Measurements from ENCODE around the gene SEZ6. TPM values are rescaled to one million over a fixed set of nuclear protein-coding genes. Genes with fewer than 3 reads are reported as not detected.

Gene SEZ6
- total and polyA plus RNA-seq, 4 donors, result not detected

GRCh38 chr17:28999206-28999605 is 6.6 kb downstream of the SEZ6 start:
- no peak overlapping the region for H3K27ac ChIP-seq (ENCODE audit: low read depth in 1 of 2, low read length in 2 of 2)
- WGBS, 2 donors, result 33 to 47% methylated on average over 5 of the region's 5 CpGs
- no peak overlapping the region for H3K4me3 ChIP-seq (ENCODE audit: low read length in 2 of 2)
- H3K36me3 ChIP-seq (ENCODE audit: control insufficient read depth in 1 of 2, insufficient read depth in 2 of 2, low read length in 1 of 2), result no peaks in the 10 kb centered on the region
- H3K9me3 ChIP-seq (ENCODE audit: control insufficient read depth, low read length), result no peaks in the 10 kb centered on the region
- no peaks in the 10 kb centered on the region for H3K27me3 ChIP-seq (ENCODE audit: control insufficient read depth in 1 of 2, insufficient read depth in 2 of 2, low read length in 1 of 2)
- no peaks in the 10 kb centered on the region for H3K4me1 ChIP-seq (ENCODE audit: control insufficient read depth in 1 of 2, insufficient read depth in 2 of 2, low read length in 2 of 2)
- ATAC-seq (ENCODE audit: low FRiP score), result no peak
- intact Hi-C loops (cut with DNase I), result loop anchor here in 1 of 2 donors (10.0 kb wide), 1 partner anchor 326 kb away; no protein-coding TSS in a partner anchor
- DNase-seq, result no peak

GRCh38 chr17:28997806-28998205 is 8.0 kb downstream of the SEZ6 start:
- Histone ChIP-seq H3K36me3 (ENCODE audit: control insufficient read depth in 1 of 2, insufficient read depth in 2 of 2, low read length in 1 of 2) (no peaks in the 10 kb centered on the region), H3K27me3 (ENCODE audit: control insufficient read depth in 1 of 2, insufficient read depth in 2 of 2, low read length in 1 of 2) (no peaks in the 10 kb centered on the region), H3K4me3 (ENCODE audit: low read length in 2 of 2) (no peak overlapping the region), H3K9me3 (ENCODE audit: control insufficient read depth, low read length) (no peaks in the 10 kb centered on the region), H3K4me1 (ENCODE audit: control insufficient read depth in 1 of 2, insufficient read depth in 2 of 2, low read length in 2 of 2) (no peaks in the 10 kb centered on the region), H3K27ac (ENCODE audit: low read depth in 1 of 2, low read length in 2 of 2) (no peak overlapping the region)
- no peak for DNase-seq
- intact Hi-C loops (cut with DNase I), result loop anchor here in 1 of 2 donors (10.0 kb wide), 1 partner anchor 327 kb away; no protein-coding TSS in a partner anchor
- 81 to 92% methylated on average over 1 of the region's 1 CpG for WGBS, 2 donors
- ATAC-seq (ENCODE audit: low FRiP score), result no peak

GRCh38 chr17:28996554-28997096 is 9.2 kb downstream of the SEZ6 start:
- H3K27ac ChIP-seq (ENCODE audit: low read depth in 1 of 2, low read length in 2 of 2), result no peak overlapping the region
- no peaks in the 10 kb centered on the region for H3K27me3 ChIP-seq (ENCODE audit: control insufficient read depth in 1 of 2, insufficient read depth in 2 of 2, low read length in 1 of 2)
- H3K9me3 ChIP-seq (ENCODE audit: control insufficient read depth, low read length), result no peaks in the 10 kb centered on the region
- 49% methylated on average over 5 of the region's 5 CpGs for WGBS, 2 donors
- ATAC-seq (ENCODE audit: low FRiP score) (no peak), DNase-seq (no peak)
- no peak overlapping the region for H3K4me3 ChIP-seq (ENCODE audit: low read length in 2 of 2)
- H3K36me3 ChIP-seq (ENCODE audit: control insufficient read depth in 1 of 2, insufficient read depth in 2 of 2, low read length in 1 of 2), result no peaks in the 10 kb centered on the region
- H3K4me1 ChIP-seq (ENCODE audit: control insufficient read depth in 1 of 2, insufficient read depth in 2 of 2, low read length in 2 of 2), result no peaks in the 10 kb centered on the region
- intact Hi-C loops (cut with DNase I), result loop anchor here in 1 of 2 donors (10.0 kb wide), 1 partner anchor 328 kb away; no protein-coding TSS in a partner anchor

GRCh38 chr17:28993645-28994426 is 12.0 kb downstream of the SEZ6 start:
- no peak for ATAC-seq (ENCODE audit: low FRiP score)
- no peak for DNase-seq
- no peaks in the 10 kb centered on the region for H3K27me3 ChIP-seq (ENCODE audit: control insufficient read depth in 1 of 2, insufficient read depth in 2 of 2, low read length in 1 of 2)
- intact Hi-C loops (cut with DNase I), result loop anchor here in 1 of 2 donors (10.0 kb wide), 1 partner anchor 331 kb away; no protein-coding TSS in a partner anchor
- H3K4me1 ChIP-seq (ENCODE audit: control insufficient read depth in 1 of 2, insufficient read depth in 2 of 2, low read length in 2 of 2), result no peaks in the 10 kb centered on the region
- 79 to 81% methylated on average over 13 of the region's 13 CpGs for WGBS, 2 donors
- H3K4me3 ChIP-seq (ENCODE audit: low read length in 2 of 2), result no peak overlapping the region
- H3K9me3 ChIP-seq (ENCODE audit: control insufficient read depth, low read length), result no peaks in the 10 kb centered on the region
- H3K36me3 ChIP-seq (ENCODE audit: control insufficient read depth in 1 of 2, insufficient read depth in 2 of 2, low read length in 1 of 2), result no peaks in the 10 kb centered on the region
- H3K27ac ChIP-seq (ENCODE audit: low read depth in 1 of 2, low read length in 2 of 2), result no peak overlapping the region

- H3K27me3 ChIP-seq (ENCODE audit: control insufficient read depth in 1 of 2, insufficient read depth in 2 of 2, low read length in 1 of 2), result no peaks in the 10 kb centered on the region
- no peaks in the 10 kb centered on the region for H3K4me1 ChIP-seq (ENCODE audit: control insufficient read depth in 1 of 2, insufficient read depth in 2 of 2, low read length in 2 of 2)
- WGBS, 2 donors, result 55 to 56% methylated on average over 10 to 11 of the region's 11 CpGs
- DNase-seq (no peak), ATAC-seq (ENCODE audit: low FRiP score) (no peak)
- no peak overlapping the region for H3K4me3 ChIP-seq (ENCODE audit: low read length in 2 of 2)
- intact Hi-C loops (cut with DNase I), result loop anchor here in 1 of 2 donors (10.0 kb wide), 1 partner anchor 332 kb away; no protein-coding TSS in a partner anchor
- no peaks in the 10 kb centered on the region for H3K36me3 ChIP-seq (ENCODE audit: control insufficient read depth in 1 of 2, insufficient read depth in 2 of 2, low read length in 1 of 2)
- H3K9me3 ChIP-seq (ENCODE audit: control insufficient read depth, low read length), result no peaks in the 10 kb centered on the region
- H3K27ac ChIP-seq (ENCODE audit: low read depth in 1 of 2, low read length in 2 of 2), result no peak overlapping the region
These were observed 12.9 kb downstream of the SEZ6 start for GRCh38 chr17:28992625-28993600.

GRCh38 chr17:28992185-28992584 is 13.6 kb downstream of the SEZ6 start:
- 63% methylated on average over 7 of the region's 7 CpGs for WGBS, 2 donors
- H3K4me3 ChIP-seq (ENCODE audit: low read length in 2 of 2), result no peak overlapping the region
- DNase-seq (no peak), ATAC-seq (ENCODE audit: low FRiP score) (no peak)
- no peaks in the 10 kb centered on the region for H3K4me1 ChIP-seq (ENCODE audit: control insufficient read depth in 1 of 2, insufficient read depth in 2 of 2, low read length in 2 of 2)
- H3K27ac ChIP-seq (ENCODE audit: low read depth in 1 of 2, low read length in 2 of 2), result no peak overlapping the region
- no peaks in the 10 kb centered on the region for H3K9me3 ChIP-seq (ENCODE audit: control insufficient read depth, low read length)
- H3K27me3 ChIP-seq (ENCODE audit: control insufficient read depth in 1 of 2, insufficient read depth in 2 of 2, low read length in 1 of 2), result no peaks in the 10 kb centered on the region
- no peaks in the 10 kb centered on the region for H3K36me3 ChIP-seq (ENCODE audit: control insufficient read depth in 1 of 2, insufficient read depth in 2 of 2, low read length in 1 of 2)
- intact Hi-C loops (cut with DNase I), result loop anchor here in 1 of 2 donors (10.0 kb wide), 1 partner anchor 333 kb away; no protein-coding TSS in a partner anchor

GRCh38 chr17:28991779-28992178 is 14.1 kb downstream of the SEZ6 start:
- intact Hi-C loops (cut with DNase I), result loop anchor here in 1 of 2 donors (10.0 kb wide), 1 partner anchor 333 kb away; no protein-coding TSS in a partner anchor
- DNase-seq (no peak), ATAC-seq (ENCODE audit: low FRiP score) (no peak)
- 56 to 57% methylated on average over 8 of the region's 8 CpGs for WGBS, 2 donors
- Histone ChIP-seq H3K36me3 (ENCODE audit: control insufficient read depth in 1 of 2, insufficient read depth in 2 of 2, low read length in 1 of 2) (no peaks in the 10 kb centered on the region), H3K27me3 (ENCODE audit: control insufficient read depth in 1 of 2, insufficient read depth in 2 of 2, low read length in 1 of 2) (no peaks in the 10 kb centered on the region), H3K9me3 (ENCODE audit: control insufficient read depth, low read length) (no peaks in the 10 kb centered on the region), H3K4me3 (ENCODE audit: low read length in 2 of 2) (no peak overlapping the region), H3K27ac (ENCODE audit: low read depth in 1 of 2, low read length in 2 of 2) (no peak overlapping the region), H3K4me1 (ENCODE audit: control insufficient read depth in 1 of 2, insufficient read depth in 2 of 2, low read length in 2 of 2) (no peaks in the 10 kb centered on the region)

GRCh38 chr17:28989028-28989427 is 16.8 kb downstream of the SEZ6 start:
- ATAC-seq (ENCODE audit: low FRiP score), result no peak
- Histone ChIP-seq H3K9me3 (ENCODE audit: control insufficient read depth, low read length) (no peaks in the 10 kb centered on the region), H3K4me3 (ENCODE audit: low read length in 2 of 2) (no peak overlapping the region), H3K27me3 (ENCODE audit: control insufficient read depth in 1 of 2, insufficient read depth in 2 of 2, low read length in 1 of 2) (no peaks in the 10 kb centered on the region), H3K4me1 (ENCODE audit: control insufficient read depth in 1 of 2, insufficient read depth in 2 of 2, low read length in 2 of 2) (no peaks in the 10 kb centered on the region), H3K27ac (ENCODE audit: low read depth in 1 of 2, low read length in 2 of 2) (no peak overlapping the region), H3K36me3 (ENCODE audit: control insufficient read depth in 1 of 2, insufficient read depth in 2 of 2, low read length in 1 of 2) (no peaks in the 10 kb centered on the region)
- DNase-seq, result no peak
- intact Hi-C loops (cut with DNase I), result no loop called here
